HCT116 (cell line): ENCODE measurements around the gene TMEM63A. TPM values are rescaled to one million over a fixed set of nuclear protein-coding genes. Genes with fewer than 3 reads are reported as not detected.

Experiments
- ATAC-seq: fragments of 200-7000 bp; cut with Tn5 transposase; 2 replicates; pipeline ENCODE4 v1.9.1; 2020; ENCODE audit warnings: mild to moderate bottlenecking, moderate library complexity
- BruUV-seq: library from RNA; stranded (reverse); fragments of 400-500 nt; replicated peaks from 2 replicates; lab custom pipeline; 2021; lab: Mats Ljungman, UMichigan
- CTCF ChIA-PET: fragments of 300-600 bp; sonication (Branson Sonifier 250); formaldehyde crosslinking; loops from one replicate; lab custom pipeline; 2021; ENCODE audit warnings: antibody characterized with exemption; lab: Charles Lee
- POLR2A ChIA-PET: fragments of 300-600, 350-600 bp; sonication (Branson Sonifier 250); formaldehyde crosslinking; loops from one replicate; lab custom pipeline; 2021; ENCODE audit warnings: antibody characterized with exemption; lab: Charles Lee
- RAD21 ChIA-PET, 2 experiments: fragments of 300-600 bp; sonication (Branson Sonifier 250); formaldehyde crosslinking; loops; one replicate each; lab custom pipeline; 2023; ENCODE audit warnings: low total read pairs in 2 of 2; ENCODE audit not compliant: uncharacterized antibody in 2 of 2, unreplicated experiment in 2 of 2, low non-redundant PET in 1 of 2; lab: Charles Lee
- DNase-seq: peaks from one replicate; pipeline ENCODE4 v3.0.0-alpha.2; 2010; ENCODE audit warnings: low read depth, low spot score
- H2AFZ ChIP-seq: fragments of 200-600 bp; shearing (Covaris generic), sonication (generic); 2 replicates; pipeline ENCODE4 v1.6.1; 2017; ENCODE audit warnings: low read depth, mixed run types, mixed read lengths, antibody characterized with exemption, low read length; ENCODE audit not compliant: poor library complexity, severe bottlenecking
- H3K27ac ChIP-seq: 2 replicates; pipeline ENCODE4 v1.5.1; 2012; ENCODE audit warnings: low read depth, low read length
- H3K27me3 ChIP-seq: fragments of 200-600 bp; sonication (generic); 2 replicates; pipeline ENCODE4 v1.6.1; 2016; ENCODE audit warnings: mixed run types, low read length, mixed read lengths; ENCODE audit not compliant: insufficient read depth
- H3K36me3 ChIP-seq, 2 experiments: fragments of 200-500 bp in 1 of 2; fragments of 200-600 bp in 1 of 2; sonication (Bioruptor generic) in 1 of 2; sonication (generic) in 1 of 2; 2 replicates each; pipeline versions ENCODE4 v1.5.1 to v1.6.1; 2014 to 2016; ENCODE audit warnings: low read length in 2 of 2, inconsistent platforms in 1 of 2, mixed read lengths in 1 of 2, mixed run types in 1 of 2; ENCODE audit not compliant: insufficient read depth in 2 of 2, control insufficient read depth in 1 of 2
- H3K4me1 ChIP-seq, 2 experiments: fragments of 200-600 bp in 1 of 2; sonication (generic) in 1 of 2; 2 replicates each; pipeline versions ENCODE4 v1.5.1 to v1.6.1; 2012 to 2017; ENCODE audit warnings: low read length in 2 of 2, inconsistent platforms in 1 of 2, mild to moderate bottlenecking in 1 of 2, mixed read lengths in 1 of 2, mixed run types in 1 of 2, moderate library complexity in 1 of 2; ENCODE audit not compliant: insufficient read depth in 2 of 2, control insufficient read depth in 1 of 2
- H3K4me2 ChIP-seq: fragments of 200-600 bp; sonication (generic); 2 replicates; pipeline ENCODE4 v1.6.1; 2017; ENCODE audit warnings: mixed run types, low read length, mixed read lengths
- H3K4me3 ChIP-seq, 2 experiments: fragments of 200-600 bp in 1 of 2; sonication (generic) in 1 of 2; replicated peaks in 1 of 2; 2 replicates each; pipeline ENCODE4 v1.5.1; 2011 to 2016; ENCODE audit warnings: low read length in 2 of 2, control low read depth in 1 of 2, low read depth in 1 of 2, mild to moderate bottlenecking in 1 of 2, mixed read lengths in 1 of 2, mixed run types in 1 of 2
- H3K79me2 ChIP-seq: fragments of 200-600 bp; sonication (generic); 2 replicates; pipeline ENCODE4 v1.6.1; 2017; ENCODE audit warnings: mild to moderate bottlenecking, mixed run types, low read length, moderate library complexity, mixed read lengths; ENCODE audit not compliant: insufficient read depth
- H3K9ac ChIP-seq: fragments of 200-600 bp; sonication (generic); 2 replicates; pipeline ENCODE4 v1.6.1; 2016; ENCODE audit warnings: low read length, mixed read lengths
- H3K9me2 ChIP-seq: fragments of 200-600 bp; sonication (generic), shearing (Covaris generic); 2 replicates; pipeline ENCODE4 v1.6.1; 2017; ENCODE audit warnings: mixed run types, mild to moderate bottlenecking, moderate library complexity; ENCODE audit not compliant: insufficient read depth
- H3K9me3 ChIP-seq, 2 experiments: fragments of 200-500 bp in 1 of 2; fragments of 200-600 bp in 1 of 2; sonication (Bioruptor generic) in 1 of 2; sonication (generic) in 1 of 2; 2 replicates each; pipeline ENCODE4 v1.6.1; 2014 to 2017; ENCODE audit warnings: low read length in 2 of 2, mixed read lengths in 2 of 2, inconsistent platforms in 1 of 2, low read depth in 1 of 2, mild to moderate bottlenecking in 1 of 2, mixed run types in 1 of 2, moderate library complexity in 1 of 2; ENCODE audit not compliant: control insufficient read depth in 1 of 2, insufficient read depth in 1 of 2
- H4K20me1 ChIP-seq: fragments of 200-600 bp; sonication (generic), shearing (Covaris generic); 2 replicates; pipeline ENCODE4 v1.6.1; 2017; ENCODE audit warnings: mixed run types, mild to moderate bottlenecking, moderate library complexity; ENCODE audit not compliant: insufficient read depth
- CBX3 ChIP-seq: IDR thresholded peaks from 2 replicates; pipeline ENCODE4 v1.6.1; 2012; ENCODE audit warnings: low read depth
- CTCF ChIP-seq, 3 experiments: fragments of 200-600 bp in 1 of 3; sonication (generic) in 1 of 3; IDR thresholded peaks in 2 of 3; conservative IDR thresholded peaks in 1 of 3; 2 replicates each; pipeline ENCODE4 v1.5.1; 2012 to 2017; ENCODE audit warnings: low read depth in 2 of 3, low read length in 2 of 3, antibody characterized with exemption in 1 of 3, borderline replicate concordance in 1 of 3, control low read depth in 1 of 3, mild to moderate bottlenecking in 1 of 3, mixed read lengths in 1 of 3, mixed run types in 1 of 3, moderate library complexity in 1 of 3; ENCODE audit not compliant: insufficient read depth in 1 of 3
- EGR1 ChIP-seq: IDR thresholded peaks from 2 replicates; pipeline ENCODE4 v1.6.1; 2012; ENCODE audit warnings: low read depth
- ELF1 ChIP-seq: IDR thresholded peaks from 2 replicates; pipeline ENCODE4 v1.6.1; 2012; ENCODE audit warnings: low read depth, borderline replicate concordance
- EZH2phosphoT487 ChIP-seq: fragments of 200-600 bp; IDR thresholded peaks from 2 replicates; pipeline ENCODE4 v1.6.1; 2018; ENCODE audit warnings: antibody characterized with exemption, borderline replicate concordance
- FOSL1 ChIP-seq: IDR thresholded peaks from 2 replicates; pipeline ENCODE4 v1.6.1; 2012; ENCODE audit warnings: low read depth
- JUND ChIP-seq: IDR thresholded peaks from 2 replicates; pipeline ENCODE4 v1.6.1; 2012
- MAX ChIP-seq: IDR thresholded peaks from 2 replicates; pipeline ENCODE4 v1.6.1; 2012
- POLR2A ChIP-seq: IDR thresholded peaks from 2 replicates; pipeline ENCODE4 v1.7.0; 2011; ENCODE audit warnings: borderline replicate concordance; ENCODE audit not compliant: insufficient read depth, insufficient read length; ENCODE audit errors: extremely low read depth
- POLR2AphosphoS5 ChIP-seq: IDR thresholded peaks from 2 replicates; pipeline ENCODE4 v1.6.1; 2011; ENCODE audit warnings: mild to moderate bottlenecking, low read depth, low read length, moderate library complexity
- REST ChIP-seq: IDR thresholded peaks from 2 replicates; pipeline ENCODE4 v1.6.1; 2012; ENCODE audit warnings: low read depth
- SIN3A ChIP-seq: IDR thresholded peaks from 2 replicates; pipeline ENCODE4 v1.6.1; 2012; ENCODE audit warnings: low read depth
- SP1 ChIP-seq: IDR thresholded peaks from 2 replicates; pipeline ENCODE4 v1.6.1; 2012; ENCODE audit warnings: low read depth
- TCF7L2 ChIP-seq: IDR thresholded peaks from 2 replicates; pipeline ENCODE4 v1.7.0; 2011; ENCODE audit warnings: borderline replicate concordance, inconsistent platforms; ENCODE audit not compliant: insufficient read depth, insufficient read length; ENCODE audit errors: extremely low read depth
- YY1 ChIP-seq: IDR thresholded peaks from 2 replicates; pipeline ENCODE4 v1.6.1; 2011; ENCODE audit warnings: low read length, low read depth, moderate library complexity, mild to moderate bottlenecking; ENCODE audit not compliant: insufficient replicate concordance; ENCODE audit errors: extremely low read depth
- ZFX ChIP-seq: fragments of 450-650 bp; IDR thresholded peaks from 2 replicates; pipeline ENCODE4 v1.6.1; 2017
- intact Hi-C: fragments of 100-400 bp; cut with micrococcal nuclease; formaldehyde crosslinking; loops from 2 replicates; pipeline ENCODE4 v1.10.0; 2022
- total RNA-seq: library from RNA; stranded (reverse); gene quantifications from one replicate; pipeline ENCODE4 v1.2.1, GENCODE V29; 2021; ENCODE audit not compliant: unreplicated experiment

Gene TMEM63A
- total RNA-seq, 1 experiment from 2014 or later = 24.4 TPM

DNA sequence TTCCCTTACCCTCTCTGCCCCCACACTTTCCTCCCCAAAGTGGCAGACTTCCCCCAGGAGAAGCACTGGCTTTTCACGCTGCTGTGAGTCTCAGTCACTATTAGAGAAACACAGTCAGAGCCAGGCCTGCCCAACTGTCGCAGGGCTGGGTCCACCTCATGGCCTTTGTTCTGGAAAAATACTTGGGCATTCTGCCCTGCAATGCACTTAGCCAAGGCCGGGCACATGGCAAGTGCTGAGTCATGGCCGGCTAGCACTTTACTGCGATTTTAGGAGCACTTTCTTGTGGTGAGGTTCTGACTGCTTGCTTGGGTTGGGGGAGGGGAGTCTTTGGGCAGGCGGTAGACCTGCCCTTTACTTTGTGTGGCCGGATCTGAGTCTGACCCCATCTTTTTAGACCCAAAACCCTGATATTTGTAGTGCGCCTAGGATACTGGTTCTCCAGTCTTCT lies 64.5 kb downstream of the TMEM63A start:
- H3K79me2 ChIP-seq = no peaks in the 10 kb centered on the region
- ChIA-PET CTCF (no interaction called here), POLR2A (no interaction called here)
- peak; percentile 63 for DNase-seq
- no peaks in the 10 kb centered on the region for H3K36me3 ChIP-seq
- no peaks in the 10 kb centered on the region for H3K9me3 ChIP-seq
- TF ChIP-seq MAX (peak; percentile 99), SP1 (peak; percentile 78), ZFX (0 out of 2 replicates have a peak, but pooled peaks have one; percentile 36), POLR2AphosphoS5 (peak; percentile 31; the same call in 1 of the 2 replicates), YY1 (peak; percentile 30), FOSL1 (peak; percentile 63), REST (no peak), ELF1 (no peak), SIN3A (no peak), POLR2A (no peak), TCF7L2 (peak; percentile 88), EGR1 (no peak), CBX3 (peak; percentile 69; the same call in 1 of the 2 replicates), EZH2phosphoT487 (no peak), JUND (peak; percentile 68), CTCF (IDR thresholded peaks at IDR 0.05 in 2 of 3, conservative IDR thresholded peaks at IDR 0.05 in 1 of 3; ENCODE audit: borderline replicate concordance in 1 of 3, insufficient read depth in 1 of 3, low read depth in 2 of 3, low read length in 2 of 3) (no peak)
- TF ChIP-seq, all 23 proteins: peak for 9
- Histone ChIP-seq H3K27ac (peak overlapping the region; percentile 65), H2AFZ (no peak overlapping the region), H4K20me1 (no peaks in the 10 kb centered on the region), H3K9me2 (no peaks in the 10 kb centered on the region), H3K4me1 (peaks cover 29 to 32% of the 10 kb centered on the region in 2 experiments), H3K4me2 (peak overlapping the region; percentile 51), H3K27me3 (no peaks in the 10 kb centered on the region), H3K4me3 (peak overlapping the region in 1 of 2 experiments; percentile 6; a peak in 1 of 4 replicates), H3K9ac (peak overlapping the region; percentile 48)
- RAD21 ChIA-PET = no interaction called here
- intact Hi-C loops = no loop called here
- BruUV-seq = no TSS peak
- peak; percentile 73 for ATAC-seq
